Measurements from ENCODE around the gene SNAPC3. TPM values are rescaled to one million over a fixed set of nuclear protein-coding genes. Genes with fewer than 3 reads are reported as not detected.

The SNAPC3 gene
- total RNA-seq, 1 donor from 2014 or later: 47.6 TPM

DNA sequence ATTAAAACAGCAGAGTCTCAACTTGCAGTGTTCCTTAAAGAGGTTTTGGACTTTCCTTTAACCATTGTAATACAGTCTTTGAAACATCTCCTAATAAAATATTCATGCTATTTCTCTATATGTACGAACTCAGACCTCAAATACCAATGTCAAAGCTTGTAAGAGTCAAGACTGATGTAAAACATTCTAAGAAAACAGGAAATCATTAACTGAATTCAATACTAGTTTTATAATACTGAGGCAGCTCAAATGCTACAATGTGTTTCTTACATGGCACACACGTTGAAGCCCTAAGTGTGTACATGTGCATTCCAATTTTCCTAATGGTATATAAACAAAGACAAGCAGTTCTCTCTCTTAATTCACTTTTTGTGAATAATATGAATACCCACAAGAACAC lies 76.5 kb downstream of the SNAPC3 start:
- H3K4me1 Mint-ChIP-seq (ENCODE audit: low read depth): peaks cover 10% of the 10 kb centered on the region
- peaks cover 4% of the 10 kb centered on the region for H3K9me3 Mint-ChIP-seq (ENCODE audit: low read depth)
- TF ChIP-seq, protein P1, sequence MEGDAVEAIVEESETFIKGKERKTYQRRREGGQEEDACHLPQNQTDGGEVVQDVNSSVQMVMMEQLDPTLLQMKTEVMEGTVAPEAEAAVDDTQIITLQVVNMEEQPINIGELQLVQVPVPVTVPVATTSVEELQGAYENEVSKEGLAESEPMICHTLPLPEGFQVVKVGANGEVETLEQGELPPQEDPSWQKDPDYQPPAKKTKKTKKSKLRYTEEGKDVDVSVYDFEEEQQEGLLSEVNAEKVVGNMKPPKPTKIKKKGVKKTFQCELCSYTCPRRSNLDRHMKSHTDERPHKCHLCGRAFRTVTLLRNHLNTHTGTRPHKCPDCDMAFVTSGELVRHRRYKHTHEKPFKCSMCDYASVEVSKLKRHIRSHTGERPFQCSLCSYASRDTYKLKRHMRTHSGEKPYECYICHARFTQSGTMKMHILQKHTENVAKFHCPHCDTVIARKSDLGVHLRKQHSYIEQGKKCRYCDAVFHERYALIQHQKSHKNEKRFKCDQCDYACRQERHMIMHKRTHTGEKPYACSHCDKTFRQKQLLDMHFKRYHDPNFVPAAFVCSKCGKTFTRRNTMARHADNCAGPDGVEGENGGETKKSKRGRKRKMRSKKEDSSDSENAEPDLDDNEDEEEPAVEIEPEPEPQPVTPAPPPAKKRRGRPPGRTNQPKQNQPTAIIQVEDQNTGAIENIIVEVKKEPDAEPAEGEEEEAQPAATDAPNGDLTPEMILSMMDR (IDR thresholded peaks at IDR 0.05; ENCODE audit: unreplicated experiment): no peak
- peaks cover 21% of the 10 kb centered on the region for H3K36me3 Mint-ChIP-seq (ENCODE audit: insufficient read depth)
- no peaks in the 10 kb centered on the region for H3K27me3 Mint-ChIP-seq
- no peak for DNase-seq (ENCODE audit: low spot score, unreplicated experiment)
- H3K27ac Mint-ChIP-seq: no peak overlapping the region
- H3K4me3 Mint-ChIP-seq (ENCODE audit: low read depth): no peak overlapping the region

DNA sequence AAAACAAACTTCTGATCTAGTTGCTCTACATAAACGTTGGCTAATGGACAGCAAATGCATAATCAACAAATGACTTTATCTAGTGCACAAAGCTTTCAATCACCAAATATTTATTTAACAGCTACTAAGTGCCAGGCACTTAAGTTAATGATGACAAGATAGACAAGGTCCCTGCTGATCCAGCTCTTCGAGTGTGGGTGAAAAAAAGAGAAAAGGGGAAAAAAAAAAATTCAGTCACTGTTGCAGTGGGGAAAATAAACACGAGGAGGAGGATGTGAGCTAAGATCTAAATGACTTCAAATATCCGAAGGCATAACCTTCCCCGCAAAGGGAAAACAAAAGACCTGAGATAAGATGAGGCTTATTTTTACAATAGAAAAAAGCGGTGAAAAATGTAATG lies 78.5 kb downstream of the SNAPC3 start:
- no peak for DNase-seq (ENCODE audit: low spot score, unreplicated experiment)
- peaks cover 10% of the 10 kb centered on the region for H3K4me1 Mint-ChIP-seq (ENCODE audit: low read depth)
- no peaks in the 10 kb centered on the region for H3K27me3 Mint-ChIP-seq
- TF ChIP-seq, protein P1 (IDR thresholded peaks at IDR 0.05; ENCODE audit: unreplicated experiment): no peak
- H3K27ac Mint-ChIP-seq: peak overlapping the region; percentile 20
- no peaks in the 10 kb centered on the region for H3K9me3 Mint-ChIP-seq (ENCODE audit: low read depth)
- H3K4me3 Mint-ChIP-seq (ENCODE audit: low read depth): no peak overlapping the region
- H3K36me3 Mint-ChIP-seq (ENCODE audit: insufficient read depth): peaks cover 23% of the 10 kb centered on the region

DNA sequence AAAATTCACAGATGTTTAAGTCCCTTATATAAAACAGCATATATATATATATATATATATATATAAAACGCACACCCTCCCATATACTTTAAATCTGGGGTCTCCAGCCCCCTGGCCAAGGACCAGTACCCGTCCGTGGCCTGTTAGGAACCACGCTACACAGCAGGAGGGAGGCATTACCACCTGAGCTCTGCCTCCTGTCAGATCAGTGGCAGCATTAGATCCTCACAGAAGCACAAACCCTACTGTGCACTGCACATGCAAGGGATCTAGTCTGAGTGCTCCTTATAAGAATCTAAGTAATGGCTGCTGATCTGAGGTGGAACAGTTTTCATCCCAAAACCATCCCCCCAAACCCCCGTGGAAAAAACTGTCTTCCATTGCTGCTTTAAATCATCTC lies 79.1 kb downstream of the SNAPC3 start:
- DNase-seq (ENCODE audit: low spot score, unreplicated experiment): no peak
- H3K27ac Mint-ChIP-seq: no peak overlapping the region
- peaks cover 10% of the 10 kb centered on the region for H3K4me1 Mint-ChIP-seq (ENCODE audit: low read depth)
- H3K27me3 Mint-ChIP-seq: no peaks in the 10 kb centered on the region
- H3K4me3 Mint-ChIP-seq (ENCODE audit: low read depth): no peak overlapping the region
- H3K36me3 Mint-ChIP-seq (ENCODE audit: insufficient read depth): peaks cover 26% of the 10 kb centered on the region
- no peaks in the 10 kb centered on the region for H3K9me3 Mint-ChIP-seq (ENCODE audit: low read depth)
- TF ChIP-seq, protein P1 (IDR thresholded peaks at IDR 0.05; ENCODE audit: unreplicated experiment): no peak

DNA sequence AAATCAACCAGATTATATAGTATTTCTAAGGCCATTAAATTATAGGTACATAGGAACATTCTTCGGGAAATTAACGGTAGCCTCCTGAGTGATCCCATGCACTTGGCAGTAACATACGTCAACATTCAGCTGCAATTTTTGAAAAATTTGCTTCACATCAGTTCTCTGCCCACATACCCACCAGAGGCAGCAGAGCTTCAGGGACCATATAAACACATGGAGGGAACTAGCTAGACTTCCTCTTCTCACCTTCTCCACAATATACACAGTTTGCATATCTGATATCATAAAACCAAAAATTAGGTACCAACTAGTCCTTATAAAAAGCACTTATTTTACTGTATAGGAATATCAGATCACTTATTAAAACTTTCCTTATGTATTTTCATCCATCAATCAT lies 83.2 kb downstream of the SNAPC3 start:
- Mint-ChIP-seq H3K4me3 (ENCODE audit: low read depth) (no peak overlapping the region), H3K27me3 (no peaks in the 10 kb centered on the region), H3K4me1 (ENCODE audit: low read depth) (peaks cover 18% of the 10 kb centered on the region), H3K27ac (no peak overlapping the region), H3K36me3 (ENCODE audit: insufficient read depth) (peaks cover 26% of the 10 kb centered on the region), H3K9me3 (ENCODE audit: low read depth) (no peaks in the 10 kb centered on the region)
- TF ChIP-seq, protein P1 (IDR thresholded peaks at IDR 0.05; ENCODE audit: unreplicated experiment): no peak
- DNase-seq (ENCODE audit: low spot score, unreplicated experiment): no peak

DNA sequence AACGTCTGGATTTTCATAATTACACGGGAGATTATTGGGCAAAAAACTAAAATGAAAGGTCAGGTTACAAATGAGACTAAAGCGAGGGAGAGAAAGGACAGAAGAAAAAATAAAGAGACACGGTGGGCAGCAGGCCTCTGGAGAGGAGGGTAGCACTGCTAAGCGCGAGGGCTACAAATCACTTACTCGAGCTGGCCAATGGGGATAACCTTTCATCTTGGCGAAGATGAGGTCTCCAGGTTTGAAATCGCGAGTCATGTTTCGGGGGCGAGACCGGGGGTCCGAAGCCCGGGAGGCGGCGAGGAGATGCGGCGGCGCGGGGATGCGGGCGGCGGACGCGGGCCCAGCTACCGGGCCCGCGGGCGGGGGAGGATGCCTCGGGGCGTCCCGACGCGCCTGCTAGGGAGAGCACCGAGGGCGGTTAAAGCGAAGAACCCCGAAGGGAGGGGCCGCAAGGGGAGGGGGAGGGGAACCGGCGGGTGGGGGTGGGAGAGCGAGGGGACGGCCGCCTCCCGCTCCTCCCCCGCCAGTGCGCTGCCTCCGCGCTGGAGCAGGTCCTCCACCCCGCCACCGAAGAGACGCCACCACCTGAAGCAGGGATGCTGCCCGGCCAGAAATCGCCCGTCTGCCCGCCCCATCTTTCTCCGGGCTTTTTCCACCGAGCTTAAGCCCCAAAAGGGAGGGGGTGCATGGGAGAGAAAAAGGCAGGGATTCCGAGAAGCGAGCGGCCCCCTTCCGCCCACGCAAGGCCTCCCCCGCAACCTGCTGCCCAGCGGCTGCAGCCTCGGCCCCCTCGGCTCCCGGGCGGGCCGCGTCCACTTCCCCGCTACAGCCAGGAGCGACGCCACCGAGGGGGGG lies 87.5 kb downstream of the SNAPC3 start:
- Mint-ChIP-seq H3K9me3 (ENCODE audit: low read depth) (no peaks in the 10 kb centered on the region), H3K4me1 (ENCODE audit: low read depth) (peaks cover 16% of the 10 kb centered on the region), H3K4me3 (ENCODE audit: low read depth) (peak overlapping the region; percentile 96), H3K27ac (peak overlapping the region; percentile 97), H3K27me3 (no peaks in the 10 kb centered on the region), H3K36me3 (ENCODE audit: insufficient read depth) (peaks cover 20% of the 10 kb centered on the region)
- peak; percentile 31 for DNase-seq (ENCODE audit: low spot score, unreplicated experiment)
- TF ChIP-seq, protein P1 (IDR thresholded peaks at IDR 0.05; ENCODE audit: unreplicated experiment): no peak

Measured in progenitor cell of endocrine pancreas (in vitro differentiated cells).